ENCODE measurements around the gene FKBP9. TPM values are rescaled to one million over a fixed set of nuclear protein-coding genes. Genes with fewer than 3 reads are reported as not detected.

The FKBP9 gene
- total RNA-seq, 1 experiment from 2014 or later = 11.0 TPM

- peaks cover 10% of the 10 kb centered on the region for H3K36me3 Mint-ChIP-seq
- no peaks in the 10 kb centered on the region for H3K4me1 Mint-ChIP-seq
- POLR2A ChIA-PET = interaction anchor here (0.6 kb wide), 1 partner anchor 1072 kb away, joined by 3 read pairs; no protein-coding TSS in a partner anchor
- H3K4me3 Mint-ChIP-seq = no peak overlapping the region
- CTCF ChIA-PET = no interaction called here
- H3K27ac Mint-ChIP-seq = no peak overlapping the region
- TF ChIP-seq, protein P1, sequence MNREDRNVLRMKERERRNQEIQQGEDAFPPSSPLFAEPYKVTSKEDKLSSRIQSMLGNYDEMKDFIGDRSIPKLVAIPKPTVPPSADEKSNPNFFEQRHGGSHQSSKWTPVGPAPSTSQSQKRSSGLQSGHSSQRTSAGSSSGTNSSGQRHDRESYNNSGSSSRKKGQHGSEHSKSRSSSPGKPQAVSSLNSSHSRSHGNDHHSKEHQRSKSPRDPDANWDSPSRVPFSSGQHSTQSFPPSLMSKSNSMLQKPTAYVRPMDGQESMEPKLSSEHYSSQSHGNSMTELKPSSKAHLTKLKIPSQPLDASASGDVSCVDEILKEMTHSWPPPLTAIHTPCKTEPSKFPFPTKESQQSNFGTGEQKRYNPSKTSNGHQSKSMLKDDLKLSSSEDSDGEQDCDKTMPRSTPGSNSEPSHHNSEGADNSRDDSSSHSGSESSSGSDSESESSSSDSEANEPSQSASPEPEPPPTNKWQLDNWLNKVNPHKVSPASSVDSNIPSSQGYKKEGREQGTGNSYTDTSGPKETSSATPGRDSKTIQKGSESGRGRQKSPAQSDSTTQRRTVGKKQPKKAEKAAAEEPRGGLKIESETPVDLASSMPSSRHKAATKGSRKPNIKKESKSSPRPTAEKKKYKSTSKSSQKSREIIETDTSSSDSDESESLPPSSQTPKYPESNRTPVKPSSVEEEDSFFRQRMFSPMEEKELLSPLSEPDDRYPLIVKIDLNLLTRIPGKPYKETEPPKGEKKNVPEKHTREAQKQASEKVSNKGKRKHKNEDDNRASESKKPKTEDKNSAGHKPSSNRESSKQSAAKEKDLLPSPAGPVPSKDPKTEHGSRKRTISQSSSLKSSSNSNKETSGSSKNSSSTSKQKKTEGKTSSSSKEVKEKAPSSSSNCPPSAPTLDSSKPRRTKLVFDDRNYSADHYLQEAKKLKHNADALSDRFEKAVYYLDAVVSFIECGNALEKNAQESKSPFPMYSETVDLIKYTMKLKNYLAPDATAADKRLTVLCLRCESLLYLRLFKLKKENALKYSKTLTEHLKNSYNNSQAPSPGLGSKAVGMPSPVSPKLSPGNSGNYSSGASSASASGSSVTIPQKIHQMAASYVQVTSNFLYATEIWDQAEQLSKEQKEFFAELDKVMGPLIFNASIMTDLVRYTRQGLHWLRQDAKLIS (CRISPR knock-in tag; IDR thresholded peaks at IDR 0.05; ENCODE audit: borderline replicate concordance) = no peak
- no peak for TF ChIP-seq RELA (CRISPR knock-in tag; IDR thresholded peaks at IDR 0.05; ENCODE audit: borderline replicate concordance)
- no peak for TF ChIP-seq MYBL2 (CRISPR knock-in tag; IDR thresholded peaks at IDR 0.05)
- TF ChIP-seq RORB (CRISPR knock-in tag; IDR thresholded peaks at IDR 0.05) = no peak
- TF ChIP-seq TP53 (CRISPR knock-in tag; IDR thresholded peaks at IDR 0.05) = no peak
- TF ChIP-seq NR3C1 (CRISPR knock-in tag; conservative IDR thresholded peaks at IDR 0.05; ENCODE audit: low read depth) = no peak
- no peak for TF ChIP-seq SMAD4 (CRISPR knock-in tag; IDR thresholded peaks at IDR 0.05)
- no peak for TF ChIP-seq CDX4 (CRISPR knock-in tag; IDR thresholded peaks at IDR 0.05; ENCODE audit: borderline replicate concordance)
- DNase-seq (ENCODE audit: low spot score) (no peak), ATAC-seq (no peak)
- peaks cover 97% of the 10 kb centered on the region for H3K27me3 Mint-ChIP-seq (ENCODE audit: low read depth)
- H3K9me3 Mint-ChIP-seq = peaks cover 19% of the 10 kb centered on the region
Observed at GRCh38 chr7:32947420-32947983, 9.7 kb upstream of the FKBP9 start.

- Mint-ChIP-seq H3K4me3 (no peak overlapping the region), H3K27ac (no peak overlapping the region), H3K4me1 (no peaks in the 10 kb centered on the region), H3K36me3 (peaks cover 10% of the 10 kb centered on the region), H3K27me3 (ENCODE audit: low read depth) (peaks cover 100% of the 10 kb centered on the region), H3K9me3 (peaks cover 19% of the 10 kb centered on the region)
- ATAC-seq = no peak
- ChIA-PET CTCF (no interaction called here), POLR2A (no interaction called here)
- no peak for DNase-seq (ENCODE audit: low spot score)
- TF ChIP-seq ATF6 (CRISPR knock-in tag; IDR thresholded peaks at IDR 0.05) (no peak), RORB (CRISPR knock-in tag; IDR thresholded peaks at IDR 0.05) (no peak), ELF4 (CRISPR knock-in tag; IDR thresholded peaks at IDR 0.05; ENCODE audit: low read depth) (no peak), MAX (CRISPR knock-in tag; IDR thresholded peaks at IDR 0.05) (no peak), JUN (CRISPR knock-in tag; IDR thresholded peaks at IDR 0.05) (no peak), IRF2 (CRISPR knock-in tag; IDR thresholded peaks at IDR 0.05; ENCODE audit: borderline replicate concordance, low read depth) (no peak), CREM (CRISPR knock-in tag; IDR thresholded peaks at IDR 0.05) (no peak), ZNF317 (CRISPR knock-in tag; IDR thresholded peaks at IDR 0.05; ENCODE audit: borderline replicate concordance, low read depth) (no peak), ZNF423 (CRISPR knock-in tag; IDR thresholded peaks at IDR 0.05) (no peak), TP53 (CRISPR knock-in tag; IDR thresholded peaks at IDR 0.05) (no peak), ZBTB21 (CRISPR knock-in tag; IDR thresholded peaks at IDR 0.05; ENCODE audit: borderline replicate concordance) (no peak)
- TF ChIP-seq, protein P2, sequence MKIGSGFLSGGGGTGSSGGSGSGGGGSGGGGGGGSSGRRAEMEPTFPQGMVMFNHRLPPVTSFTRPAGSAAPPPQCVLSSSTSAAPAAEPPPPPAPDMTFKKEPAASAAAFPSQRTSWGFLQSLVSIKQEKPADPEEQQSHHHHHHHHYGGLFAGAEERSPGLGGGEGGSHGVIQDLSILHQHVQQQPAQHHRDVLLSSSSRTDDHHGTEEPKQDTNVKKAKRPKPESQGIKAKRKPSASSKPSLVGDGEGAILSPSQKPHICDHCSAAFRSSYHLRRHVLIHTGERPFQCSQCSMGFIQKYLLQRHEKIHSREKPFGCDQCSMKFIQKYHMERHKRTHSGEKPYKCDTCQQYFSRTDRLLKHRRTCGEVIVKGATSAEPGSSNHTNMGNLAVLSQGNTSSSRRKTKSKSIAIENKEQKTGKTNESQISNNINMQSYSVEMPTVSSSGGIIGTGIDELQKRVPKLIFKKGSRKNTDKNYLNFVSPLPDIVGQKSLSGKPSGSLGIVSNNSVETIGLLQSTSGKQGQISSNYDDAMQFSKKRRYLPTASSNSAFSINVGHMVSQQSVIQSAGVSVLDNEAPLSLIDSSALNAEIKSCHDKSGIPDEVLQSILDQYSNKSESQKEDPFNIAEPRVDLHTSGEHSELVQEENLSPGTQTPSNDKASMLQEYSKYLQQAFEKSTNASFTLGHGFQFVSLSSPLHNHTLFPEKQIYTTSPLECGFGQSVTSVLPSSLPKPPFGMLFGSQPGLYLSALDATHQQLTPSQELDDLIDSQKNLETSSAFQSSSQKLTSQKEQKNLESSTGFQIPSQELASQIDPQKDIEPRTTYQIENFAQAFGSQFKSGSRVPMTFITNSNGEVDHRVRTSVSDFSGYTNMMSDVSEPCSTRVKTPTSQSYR (CRISPR knock-in tag; IDR thresholded peaks at IDR 0.05) = no peak
- TF ChIP-seq, protein P3, sequence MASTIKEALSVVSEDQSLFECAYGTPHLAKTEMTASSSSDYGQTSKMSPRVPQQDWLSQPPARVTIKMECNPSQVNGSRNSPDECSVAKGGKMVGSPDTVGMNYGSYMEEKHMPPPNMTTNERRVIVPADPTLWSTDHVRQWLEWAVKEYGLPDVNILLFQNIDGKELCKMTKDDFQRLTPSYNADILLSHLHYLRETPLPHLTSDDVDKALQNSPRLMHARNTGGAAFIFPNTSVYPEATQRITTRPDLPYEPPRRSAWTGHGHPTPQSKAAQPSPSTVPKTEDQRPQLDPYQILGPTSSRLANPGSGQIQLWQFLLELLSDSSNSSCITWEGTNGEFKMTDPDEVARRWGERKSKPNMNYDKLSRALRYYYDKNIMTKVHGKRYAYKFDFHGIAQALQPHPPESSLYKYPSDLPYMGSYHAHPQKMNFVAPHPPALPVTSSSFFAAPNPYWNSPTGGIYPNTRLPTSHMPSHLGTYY (CRISPR knock-in tag; IDR thresholded peaks at IDR 0.05) = no peak
- TF ChIP-seq, protein P4, sequence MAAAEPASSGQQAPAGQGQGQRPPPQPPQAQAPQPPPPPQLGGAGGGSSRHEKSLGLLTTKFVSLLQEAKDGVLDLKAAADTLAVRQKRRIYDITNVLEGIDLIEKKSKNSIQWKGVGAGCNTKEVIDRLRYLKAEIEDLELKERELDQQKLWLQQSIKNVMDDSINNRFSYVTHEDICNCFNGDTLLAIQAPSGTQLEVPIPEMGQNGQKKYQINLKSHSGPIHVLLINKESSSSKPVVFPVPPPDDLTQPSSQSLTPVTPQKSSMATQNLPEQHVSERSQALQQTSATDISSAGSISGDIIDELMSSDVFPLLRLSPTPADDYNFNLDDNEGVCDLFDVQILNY (CRISPR knock-in tag; IDR thresholded peaks at IDR 0.05) = no peak
Observed at GRCh38 chr7:32948202-32948601, 9.0 kb upstream of the FKBP9 start.

Measured in WTC11 (cell line).